H9 (cell line): Measurements from ENCODE around the gene ADRA2A. TPM values are rescaled to one million over a fixed set of nuclear protein-coding genes. Genes with fewer than 3 reads are reported as not detected.

Experiments used
- DNase-seq: peaks from one replicate; pipeline ENCODE4 v3.0.0-alpha.2; 2017
- H2AFZ ChIP-seq: one replicate; pipeline ENCODE4 v1.6.1; 2013; ENCODE audit warnings: mild to moderate bottlenecking, low read length, control low read depth, moderate library complexity
- H2AK5ac ChIP-seq: 2 replicates; pipeline ENCODE4 v1.6.1; 2013; ENCODE audit warnings: low read length, control low read depth, mixed read lengths; ENCODE audit not compliant: insufficient read length
- H2BK120ac ChIP-seq: one replicate; pipeline ENCODE4 v1.6.1; 2013; ENCODE audit warnings: low read depth, mild to moderate bottlenecking, low read length, control low read depth, inconsistent platforms; ENCODE audit not compliant: poor library complexity, severe bottlenecking
- H2BK12ac ChIP-seq: 2 replicates; pipeline ENCODE4 v1.6.1; 2013; ENCODE audit warnings: low read length, control low read depth, mixed read lengths, low read depth; ENCODE audit not compliant: insufficient read length
- H2BK15ac ChIP-seq: 2 replicates; pipeline ENCODE4 v1.6.1; 2013; ENCODE audit warnings: low read depth, low read length, control low read depth
- H2BK20ac ChIP-seq: one replicate; pipeline ENCODE4 v1.6.1; 2013; ENCODE audit warnings: low read depth, mild to moderate bottlenecking, low read length, control low read depth, inconsistent platforms; ENCODE audit not compliant: poor library complexity, severe bottlenecking
- H2BK5ac ChIP-seq: 2 replicates; pipeline ENCODE4 v1.6.1; 2013; ENCODE audit warnings: low read length, control low read depth, mixed read lengths; ENCODE audit not compliant: insufficient read length
- H3K14ac ChIP-seq: 2 replicates; pipeline ENCODE4 v1.6.1; 2013; ENCODE audit warnings: low read length, control low read depth; ENCODE audit not compliant: insufficient read depth
- H3K18ac ChIP-seq: 2 replicates; pipeline ENCODE4 v1.6.1; 2013; ENCODE audit warnings: low read depth, mild to moderate bottlenecking, mixed read lengths, low read length, control low read depth; ENCODE audit not compliant: insufficient read length
- H3K23ac ChIP-seq: 2 replicates; pipeline ENCODE4 v1.6.1; 2013; ENCODE audit warnings: low read length, control low read depth, mixed read lengths, low read depth; ENCODE audit not compliant: insufficient read length
- H3K23me2 ChIP-seq: 2 replicates; pipeline ENCODE4 v1.6.1; 2013; ENCODE audit warnings: low read depth, mild to moderate bottlenecking, mixed read lengths, low read length, control low read depth; ENCODE audit not compliant: insufficient read length, poor library complexity, severe bottlenecking
- H3K27ac ChIP-seq: 2 replicates; pipeline ENCODE4 v1.5.1; 2013; ENCODE audit warnings: low read length, control low read depth, mixed read lengths, low read depth; ENCODE audit not compliant: insufficient read length
- H3K27me3 ChIP-seq: 2 replicates; pipeline ENCODE4 v1.6.1; 2013; ENCODE audit warnings: low read length, control low read depth, inconsistent platforms; ENCODE audit not compliant: insufficient read depth
- H3K4ac ChIP-seq: 2 replicates; pipeline ENCODE4 v1.6.1; 2013; ENCODE audit warnings: low read depth, mild to moderate bottlenecking, control low read depth, inconsistent platforms, low read length, moderate library complexity
- H3K4me1 ChIP-seq: 2 replicates; pipeline ENCODE4 v1.6.1; 2013; ENCODE audit warnings: low read length, control low read depth, inconsistent platforms; ENCODE audit not compliant: insufficient read depth
- H3K4me2 ChIP-seq: 2 replicates; pipeline ENCODE4 v1.6.1; 2013; ENCODE audit warnings: low read length, control low read depth, mixed read lengths; ENCODE audit not compliant: insufficient read length, insufficient read depth
- H3K56ac ChIP-seq: 2 replicates; pipeline ENCODE4 v1.6.1; 2013; ENCODE audit warnings: low read depth, mild to moderate bottlenecking, mixed read lengths, low read length, control low read depth; ENCODE audit not compliant: insufficient read length
- H3K79me1 ChIP-seq: 2 replicates; pipeline ENCODE4 v1.6.1; 2013; ENCODE audit warnings: low read depth, mild to moderate bottlenecking, moderate library complexity, low read length, control low read depth, inconsistent platforms; ENCODE audit not compliant: insufficient read depth, poor library complexity, severe bottlenecking
- H3K79me2 ChIP-seq: 2 replicates; pipeline ENCODE4 v1.6.1; 2013; ENCODE audit warnings: low read length, control low read depth, inconsistent platforms; ENCODE audit not compliant: insufficient read depth
- H3K9ac ChIP-seq: 2 replicates; pipeline ENCODE4 v1.6.1; 2013; ENCODE audit warnings: low read length, control low read depth, mixed read lengths; ENCODE audit not compliant: insufficient read length; ENCODE audit errors: extremely low read depth
- H3K9me3 ChIP-seq: one replicate; pipeline ENCODE4 v1.6.1; 2013; ENCODE audit warnings: low read depth, low read length, inconsistent platforms; ENCODE audit not compliant: control insufficient read depth
- H3T11ph ChIP-seq: one replicate; pipeline ENCODE4 v1.6.1; 2013; ENCODE audit warnings: mild to moderate bottlenecking, low read length, control low read depth, inconsistent platforms
- H4K20me1 ChIP-seq: one replicate; pipeline ENCODE4 v1.6.1; 2013; ENCODE audit not compliant: control insufficient read depth, insufficient read length, insufficient read depth
- H4K5ac ChIP-seq: 2 replicates; pipeline ENCODE4 v1.6.1; 2013; ENCODE audit warnings: low read depth, mild to moderate bottlenecking, mixed read lengths, low read length, control low read depth; ENCODE audit not compliant: insufficient read length
- H4K8ac ChIP-seq: replicated peaks from 2 replicates; pipeline ENCODE4 v1.6.1; 2013; ENCODE audit warnings: low read length, control low read depth, mixed read lengths, low read depth; ENCODE audit not compliant: insufficient read length
- H4K91ac ChIP-seq: 2 replicates; pipeline ENCODE4 v1.6.1; 2013; ENCODE audit warnings: low read depth, mild to moderate bottlenecking, moderate library complexity, mixed read lengths, low read length, control low read depth; ENCODE audit not compliant: insufficient read length
- H3K27ac Mint-ChIP-seq, 3 experiments: 2 replicates in 2 of 3; 3 replicates in 1 of 3; pipeline ENCODE4 v1.8.0; 2020 to 2021; ENCODE audit warnings: mixed read lengths in 3 of 3, mild to moderate bottlenecking in 1 of 3, moderate library complexity in 1 of 3
- H3K27me3 Mint-ChIP-seq: 2 replicates; pipeline ENCODE4 v1.8.0; 2021; ENCODE audit warnings: low read depth, mild to moderate bottlenecking, moderate library complexity, mixed read lengths
- H3K36me3 Mint-ChIP-seq, 3 experiments: 2 replicates in 2 of 3; 3 replicates in 1 of 3; pipeline ENCODE4 v1.8.0; 2020 to 2021; ENCODE audit warnings: low read depth in 3 of 3, mixed read lengths in 3 of 3; ENCODE audit not compliant: insufficient read depth in 1 of 3
- H3K4me1 Mint-ChIP-seq, 2 experiments: 2 replicates each; pipeline ENCODE4 v1.8.0; 2020; ENCODE audit warnings: mixed read lengths in 2 of 2
- H3K4me3 Mint-ChIP-seq, 2 experiments: 2 replicates in 1 of 2; 3 replicates in 1 of 2; pipeline ENCODE4 v1.8.0; 2020 to 2021; ENCODE audit warnings: mild to moderate bottlenecking in 2 of 2, mixed read lengths in 2 of 2, moderate library complexity in 1 of 2
- H3K9me3 Mint-ChIP-seq, 2 experiments: 2 replicates in 1 of 2; 3 replicates in 1 of 2; pipeline ENCODE4 v1.8.0; 2020; ENCODE audit warnings: mild to moderate bottlenecking in 2 of 2, mixed read lengths in 2 of 2, moderate library complexity in 1 of 2
- CTCF ChIP-seq: fragments of 200-600 bp; sonication (generic); conservative IDR thresholded peaks from 3 replicates; pipeline ENCODE4 v1.8.0; 2021; ENCODE audit warnings: antibody characterized with exemption, mild to moderate bottlenecking
- WGBS: extraction: QIAGEN DNeasy Blood & Tissue Kit; methylation state at CpG from one replicate; pipeline ENCODE4 v1.1.7; 2013; ENCODE audit warnings: missing lambda C conversion rate, low lambda C conversion rate, mixed read lengths; ENCODE audit not compliant: insufficient read length; ENCODE audit errors: extremely low coverage; 5-methylcytosine and 5-hydroxymethylcytosine counted together
- total RNA-seq: library from RNA; stranded (reverse); gene quantifications from 2 replicates; pipeline ENCODE4 v1.2.1, GENCODE V29; 2021

The ADRA2A gene
- total RNA-seq, 1 experiment from 2014 or later, result 1.4 TPM

- no peak overlapping the region for H2AFZ ChIP-seq
- H4K91ac ChIP-seq, result no peak overlapping the region
- no peak overlapping the region for H3K27ac Mint-ChIP-seq
- no peak for TF ChIP-seq CTCF
- H3K56ac ChIP-seq, result no peak overlapping the region
- H3K23ac ChIP-seq, result no peak overlapping the region
- no peaks in the 10 kb centered on the region; a peak in 1 of 5 replicates for H3K9me3 Mint-ChIP-seq
- no peaks in the 10 kb centered on the region for H3K79me1 ChIP-seq
- WGBS, result no CpG with 5 or more reads among the region's 3 CpGs
- no peak overlapping the region for H3K27ac ChIP-seq
- H2BK120ac ChIP-seq, result no peak overlapping the region
- H2BK5ac ChIP-seq, result no peak overlapping the region
- H3K4me1 ChIP-seq, result no peaks in the 10 kb centered on the region
- no peak overlapping the region for H3T11ph ChIP-seq
- no peak overlapping the region for H3K14ac ChIP-seq
- no peak overlapping the region for H4K8ac ChIP-seq
- no peaks in the 10 kb centered on the region for H3K36me3 Mint-ChIP-seq
- no peaks in the 10 kb centered on the region for H3K9me3 ChIP-seq
- H3K23me2 ChIP-seq, result no peaks in the 10 kb centered on the region
- H2AK5ac ChIP-seq, result no peak overlapping the region
- no peak for DNase-seq
- H3K27me3 ChIP-seq, result no peaks in the 10 kb centered on the region
- no peak overlapping the region for H3K4me3 Mint-ChIP-seq
- H2BK15ac ChIP-seq, result no peak overlapping the region
- H3K9ac ChIP-seq, result no peak overlapping the region
- no peak overlapping the region for H4K5ac ChIP-seq
- H3K18ac ChIP-seq, result no peak overlapping the region
- no peaks in the 10 kb centered on the region for H4K20me1 ChIP-seq
- no peaks in the 10 kb centered on the region for H3K79me2 ChIP-seq
- H3K4me2 ChIP-seq, result no peak overlapping the region
- H3K4ac ChIP-seq, result no peak overlapping the region
- H2BK12ac ChIP-seq, result no peak overlapping the region
- peaks cover 4% of the 10 kb centered on the region; the same call in 1 of the 2 replicates for H3K27me3 Mint-ChIP-seq
- no peak overlapping the region for H2BK20ac ChIP-seq
- H3K4me1 Mint-ChIP-seq, result no peaks in the 10 kb centered on the region
Measured at GRCh38 chr10:111118758-111119157, 41.9 kb downstream of the ADRA2A start.
